HG03095 (cell line): ENCODE measurements around the gene NXPE4.
"Not testable (repeated sequence)": the region's sequence is repeated elsewhere in the genome, so short reads cannot be mapped to it uniquely, and the experiment has no call there.

Experiments used
- ATAC-seq: cut with Tn5 transposase; IDR thresholded peaks from one replicate; pipeline ENCODE4 v1.9.1; 2021; ENCODE audit warnings: moderate library complexity; ENCODE audit not compliant: unreplicated experiment

The NXPE4 gene

GRCh38 chr11:114595571-114595970 lies at the start of gene NXPE4:
TSS of gene NXPE4 (minus strand) at chr11:114595786. CDS start at chr11:114594759, 1,027 bp downstream.
- ATAC-seq, result no peak

DNA sequence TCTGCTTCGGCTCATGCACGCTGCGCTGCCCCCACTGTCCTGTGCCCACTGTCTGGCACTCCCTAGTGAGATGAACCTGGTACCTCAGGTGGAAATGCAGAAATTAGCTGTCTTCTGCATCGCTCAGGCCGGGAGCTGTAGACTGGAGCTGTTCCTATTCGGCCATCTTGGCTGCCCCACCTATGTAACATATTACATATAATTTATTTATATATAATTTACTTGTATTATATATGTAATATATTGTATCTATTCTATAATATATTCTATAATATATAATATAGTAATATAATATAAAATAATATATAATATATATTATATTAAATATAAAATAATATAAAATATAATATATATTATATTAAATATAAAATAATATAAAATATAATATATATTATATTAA lies 43.9 kb upstream of the NXPE4 start:
- not testable (repeated sequence) for ATAC-seq

- not testable (repeated sequence) for ATAC-seq
Measured at GRCh38 chr11:114631445-114631965, 35.9 kb upstream of the NXPE4 start.

GRCh38 chr11:114625294-114625693 lies 29.7 kb upstream of the NXPE4 start:
- ATAC-seq, result no peak

- no peak for ATAC-seq
Measured at GRCh38 chr11:114624455-114625207, 29.0 kb upstream of the NXPE4 start.

DNA sequence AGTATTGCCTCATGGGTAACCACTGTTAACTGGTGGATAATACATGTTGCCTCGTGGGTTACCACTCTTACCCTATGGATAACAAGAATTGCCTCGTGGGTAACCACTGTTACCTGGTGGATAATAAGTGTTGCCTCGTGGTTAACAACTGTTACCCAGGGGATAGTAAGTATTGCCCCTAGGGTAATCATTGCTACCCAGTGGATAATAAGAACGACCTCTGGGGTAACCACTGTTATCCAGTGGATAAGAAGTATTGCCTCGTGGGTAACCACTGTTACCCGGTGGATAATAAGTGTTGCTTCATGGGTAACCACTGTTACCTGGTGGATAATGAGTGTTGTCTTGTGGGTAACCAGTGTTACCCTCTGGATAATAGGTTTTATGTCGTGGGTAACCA lies 28.1 kb upstream of the NXPE4 start:
- ATAC-seq, result no peak

DNA sequence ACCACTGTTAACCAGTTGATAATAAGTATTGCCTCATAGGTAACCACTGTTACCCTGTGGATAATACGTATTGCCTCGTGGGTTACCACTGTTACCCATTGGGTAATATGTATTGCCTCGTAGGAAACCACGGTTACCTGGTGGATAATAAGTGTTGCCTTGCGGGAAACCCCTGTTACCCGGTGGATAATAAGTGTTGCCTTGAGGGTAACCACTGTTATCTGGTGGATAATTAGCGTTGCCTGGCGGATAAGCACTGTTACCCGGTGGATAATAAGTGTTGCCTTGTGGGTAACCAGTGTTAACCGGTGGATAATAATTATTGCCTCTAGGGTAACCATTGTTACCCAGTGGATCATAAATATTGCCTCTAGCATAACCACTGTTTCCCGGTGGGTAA lies 27.3 kb upstream of the NXPE4 start:
- ATAC-seq, result no peak

DNA sequence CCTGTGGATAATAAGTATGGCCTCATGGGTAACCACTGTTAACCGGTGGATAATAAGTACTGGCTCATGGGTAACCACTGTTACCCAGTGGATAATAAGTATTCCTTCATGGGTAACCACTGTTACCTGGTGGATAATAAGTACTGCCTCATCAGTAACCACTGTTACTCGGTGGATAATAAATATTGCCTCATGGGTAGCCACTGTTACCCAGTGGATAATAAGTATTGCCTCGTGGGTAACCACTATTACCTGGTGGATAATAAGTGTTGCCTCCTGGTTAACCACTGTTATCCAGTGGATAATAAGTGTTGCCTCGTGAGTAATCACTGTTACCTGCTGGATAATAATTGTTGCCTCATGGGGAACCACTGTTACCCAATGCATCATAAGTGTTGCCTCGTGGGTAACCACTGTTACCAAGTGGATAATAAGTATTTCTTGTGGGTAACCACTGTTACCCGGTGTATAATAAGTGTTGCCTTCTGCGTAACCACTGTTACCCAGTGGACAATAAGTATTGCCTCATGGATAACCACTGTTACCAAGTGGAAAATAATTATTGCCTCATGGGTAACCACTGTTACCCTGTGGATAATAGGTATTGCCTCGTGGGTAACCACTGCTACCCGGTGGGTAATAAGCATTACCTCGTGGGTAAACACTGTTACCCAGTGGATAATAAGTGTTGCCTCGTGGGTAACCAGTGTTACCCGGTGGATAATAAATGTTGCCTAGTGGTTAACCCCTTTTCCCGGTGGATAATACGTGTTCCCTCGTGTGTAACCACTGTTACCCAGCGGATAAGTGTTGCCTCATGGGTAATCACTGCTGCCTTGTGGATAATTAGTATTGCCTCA lies 26.6 kb upstream of the NXPE4 start:
- ATAC-seq, result no peak

- no peak for ATAC-seq
Measured at GRCh38 chr11:114621072-114621471, 25.5 kb upstream of the NXPE4 start.

GRCh38 chr11:114619659-114620173 lies 24.1 kb upstream of the NXPE4 start:
- no peak for ATAC-seq

DNA sequence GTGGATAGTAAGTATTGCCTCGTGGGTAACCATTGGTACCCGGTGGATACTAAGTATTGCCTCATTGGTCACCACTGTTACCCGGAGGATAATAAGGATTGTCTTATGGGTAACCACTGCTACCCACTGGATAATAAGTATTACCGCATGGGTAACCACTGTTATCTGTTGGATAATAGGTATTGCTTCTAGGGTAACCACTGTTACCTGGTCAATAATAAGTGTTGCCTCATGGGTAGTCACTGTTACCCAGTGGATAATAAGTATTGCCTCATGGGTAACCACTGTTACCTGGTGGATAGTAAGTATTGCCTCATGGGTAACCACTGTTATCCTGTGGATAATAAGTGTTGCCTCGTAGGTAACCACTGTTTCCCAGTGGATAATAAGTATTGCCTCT lies 22.6 kb upstream of the NXPE4 start:
- ATAC-seq, result no peak

- ATAC-seq, result no peak
Measured at GRCh38 chr11:114617157-114618124, 21.9 kb upstream of the NXPE4 start.

GRCh38 chr11:114616516-114616915 lies 20.9 kb upstream of the NXPE4 start:
- no peak for ATAC-seq

GRCh38 chr11:114615448-114616361 lies 20.1 kb upstream of the NXPE4 start:
- no peak for ATAC-seq

- ATAC-seq, result no peak
Measured at GRCh38 chr11:114614127-114614720, 18.6 kb upstream of the NXPE4 start.

DNA sequence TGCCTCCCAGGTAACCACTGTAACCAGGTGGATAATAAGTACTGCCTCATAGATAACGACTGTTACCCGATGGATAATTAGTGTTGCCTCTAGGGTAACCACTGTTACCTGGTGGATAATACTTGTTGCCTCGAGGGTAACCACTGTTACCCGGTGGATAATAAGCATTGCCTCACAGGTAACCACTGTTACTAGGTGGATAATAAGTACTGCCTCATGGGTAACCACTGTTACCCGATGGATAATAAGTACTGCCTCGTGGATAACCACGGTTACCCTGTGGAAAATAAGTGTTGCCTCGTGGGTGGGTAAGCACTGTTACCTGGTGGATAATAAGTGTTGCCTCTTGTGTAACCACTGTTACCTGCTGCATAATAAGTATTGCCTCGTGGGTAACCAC lies 17.5 kb upstream of the NXPE4 start:
- not testable (repeated sequence) for ATAC-seq

DNA sequence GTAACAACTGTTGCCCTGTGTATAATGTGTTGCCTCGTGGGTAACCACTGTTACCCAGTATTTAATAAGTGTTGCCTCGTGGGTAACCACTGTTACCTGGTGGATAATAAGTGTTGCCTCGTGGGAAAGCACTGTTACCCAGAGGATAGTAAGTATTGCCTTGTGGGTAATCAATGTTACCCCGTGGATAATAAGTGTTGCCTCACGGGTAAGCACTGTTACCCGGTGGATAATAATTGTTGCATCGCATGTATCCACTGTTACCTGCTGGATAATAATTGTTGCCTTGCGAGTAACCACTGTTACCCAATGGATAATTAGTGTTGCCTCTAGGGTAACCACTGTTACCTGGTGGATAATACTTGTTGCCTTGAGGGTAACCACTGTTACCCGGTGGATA lies 17.1 kb upstream of the NXPE4 start:
- ATAC-seq, result no peak

- ATAC-seq, result not testable (repeated sequence)
Measured at GRCh38 chr11:114612199-114612598, 16.6 kb upstream of the NXPE4 start.
